ENCODE results near the gene RAB6A.

DNA sequence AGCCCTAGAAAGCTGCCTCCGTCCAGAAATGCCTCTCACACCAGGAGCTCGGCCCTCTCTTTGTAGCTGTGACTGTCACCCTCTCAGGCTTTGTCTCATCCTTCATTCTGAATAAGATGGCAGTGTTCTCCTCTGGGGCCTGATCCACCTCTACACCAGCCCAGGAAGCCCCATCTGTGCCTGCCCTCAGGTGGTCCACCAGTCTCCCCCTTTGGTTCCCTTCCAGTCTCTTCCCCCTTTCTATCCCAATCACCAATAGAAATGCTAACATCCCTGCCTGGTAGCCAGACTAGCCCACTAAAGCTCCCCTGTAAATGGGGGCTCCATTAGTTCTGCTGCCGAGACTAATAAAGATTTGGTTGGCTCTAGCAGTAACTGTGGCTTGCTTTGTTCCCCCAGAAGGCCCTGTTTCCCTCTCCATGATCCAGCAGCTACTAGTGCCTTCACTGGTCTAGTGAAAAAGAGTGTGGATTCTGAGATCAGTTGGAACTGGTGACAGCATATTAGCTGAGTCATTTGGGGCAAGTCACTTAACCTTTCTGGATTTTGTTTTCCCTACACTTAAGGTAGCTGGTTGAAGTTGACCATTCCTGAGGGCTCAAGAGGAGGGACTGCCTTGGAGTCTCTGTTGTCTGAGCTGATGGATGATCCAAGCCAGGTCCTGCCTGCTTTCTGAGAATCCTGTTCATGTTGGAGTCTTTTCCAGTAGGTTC lies 98.3 kb downstream of the RAB6A start:
- TF ChIP-seq, protein P1, sequence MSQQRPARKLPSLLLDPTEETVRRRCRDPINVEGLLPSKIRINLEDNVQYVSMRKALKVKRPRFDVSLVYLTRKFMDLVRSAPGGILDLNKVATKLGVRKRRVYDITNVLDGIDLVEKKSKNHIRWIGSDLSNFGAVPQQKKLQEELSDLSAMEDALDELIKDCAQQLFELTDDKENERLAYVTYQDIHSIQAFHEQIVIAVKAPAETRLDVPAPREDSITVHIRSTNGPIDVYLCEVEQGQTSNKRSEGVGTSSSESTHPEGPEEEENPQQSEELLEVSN (IDR thresholded peaks at IDR 0.05; ENCODE audit: borderline replicate concordance, low read depth) = no peak
- TF ChIP-seq EP300 (IDR thresholded peaks at IDR 0.05) (no peak), SMC3 (IDR thresholded peaks at IDR 0.05) (no peak), NFE2L2 (conservative IDR thresholded peaks at IDR 0.05; ENCODE audit: low read length) (no peak), CHD2 (IDR thresholded peaks at IDR 0.05; ENCODE audit: low read length, partially characterized antibody) (no peak), KDM5A (IDR thresholded peaks at IDR 0.05) (no peak), MYC (IDR thresholded peaks at IDR 0.05; ENCODE audit: borderline replicate concordance, low read length) (no peak), HOXB5 (CRISPR knock-in tag; IDR thresholded peaks at IDR 0.05) (no peak), SREBF2 (IDR thresholded peaks at IDR 0.05) (no peak)
- TF ChIP-seq, protein P2, sequence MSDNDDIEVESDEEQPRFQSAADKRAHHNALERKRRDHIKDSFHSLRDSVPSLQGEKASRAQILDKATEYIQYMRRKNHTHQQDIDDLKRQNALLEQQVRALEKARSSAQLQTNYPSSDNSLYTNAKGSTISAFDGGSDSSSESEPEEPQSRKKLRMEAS (IDR thresholded peaks at IDR 0.05) = no peak
- TF ChIP-seq, protein P3, sequence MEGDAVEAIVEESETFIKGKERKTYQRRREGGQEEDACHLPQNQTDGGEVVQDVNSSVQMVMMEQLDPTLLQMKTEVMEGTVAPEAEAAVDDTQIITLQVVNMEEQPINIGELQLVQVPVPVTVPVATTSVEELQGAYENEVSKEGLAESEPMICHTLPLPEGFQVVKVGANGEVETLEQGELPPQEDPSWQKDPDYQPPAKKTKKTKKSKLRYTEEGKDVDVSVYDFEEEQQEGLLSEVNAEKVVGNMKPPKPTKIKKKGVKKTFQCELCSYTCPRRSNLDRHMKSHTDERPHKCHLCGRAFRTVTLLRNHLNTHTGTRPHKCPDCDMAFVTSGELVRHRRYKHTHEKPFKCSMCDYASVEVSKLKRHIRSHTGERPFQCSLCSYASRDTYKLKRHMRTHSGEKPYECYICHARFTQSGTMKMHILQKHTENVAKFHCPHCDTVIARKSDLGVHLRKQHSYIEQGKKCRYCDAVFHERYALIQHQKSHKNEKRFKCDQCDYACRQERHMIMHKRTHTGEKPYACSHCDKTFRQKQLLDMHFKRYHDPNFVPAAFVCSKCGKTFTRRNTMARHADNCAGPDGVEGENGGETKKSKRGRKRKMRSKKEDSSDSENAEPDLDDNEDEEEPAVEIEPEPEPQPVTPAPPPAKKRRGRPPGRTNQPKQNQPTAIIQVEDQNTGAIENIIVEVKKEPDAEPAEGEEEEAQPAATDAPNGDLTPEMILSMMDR (IDR thresholded peaks at IDR 0.05) = no peak
- TF ChIP-seq, protein P4, sequence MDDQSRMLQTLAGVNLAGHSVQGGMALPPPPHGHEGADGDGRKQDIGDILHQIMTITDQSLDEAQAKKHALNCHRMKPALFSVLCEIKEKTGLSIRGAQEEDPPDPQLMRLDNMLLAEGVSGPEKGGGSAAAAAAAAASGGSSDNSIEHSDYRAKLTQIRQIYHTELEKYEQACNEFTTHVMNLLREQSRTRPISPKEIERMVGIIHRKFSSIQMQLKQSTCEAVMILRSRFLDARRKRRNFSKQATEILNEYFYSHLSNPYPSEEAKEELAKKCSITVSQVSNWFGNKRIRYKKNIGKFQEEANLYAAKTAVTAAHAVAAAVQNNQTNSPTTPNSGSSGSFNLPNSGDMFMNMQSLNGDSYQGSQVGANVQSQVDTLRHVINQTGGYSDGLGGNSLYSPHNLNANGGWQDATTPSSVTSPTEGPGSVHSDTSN (IDR thresholded peaks at IDR 0.05) = no peak
